GM12872 (cell line): ENCODE data around the gene IVL.

Experiments used
- TF ChIP-seq, protein P1 (sequence below): IDR thresholded peaks from 3 replicates; pipeline ENCODE4 v1.5.1; 2011; ENCODE audit warnings: low read depth, mild to moderate bottlenecking, low read length, moderate library complexity; ENCODE audit not compliant: insufficient read depth

Gene IVL

DNA sequence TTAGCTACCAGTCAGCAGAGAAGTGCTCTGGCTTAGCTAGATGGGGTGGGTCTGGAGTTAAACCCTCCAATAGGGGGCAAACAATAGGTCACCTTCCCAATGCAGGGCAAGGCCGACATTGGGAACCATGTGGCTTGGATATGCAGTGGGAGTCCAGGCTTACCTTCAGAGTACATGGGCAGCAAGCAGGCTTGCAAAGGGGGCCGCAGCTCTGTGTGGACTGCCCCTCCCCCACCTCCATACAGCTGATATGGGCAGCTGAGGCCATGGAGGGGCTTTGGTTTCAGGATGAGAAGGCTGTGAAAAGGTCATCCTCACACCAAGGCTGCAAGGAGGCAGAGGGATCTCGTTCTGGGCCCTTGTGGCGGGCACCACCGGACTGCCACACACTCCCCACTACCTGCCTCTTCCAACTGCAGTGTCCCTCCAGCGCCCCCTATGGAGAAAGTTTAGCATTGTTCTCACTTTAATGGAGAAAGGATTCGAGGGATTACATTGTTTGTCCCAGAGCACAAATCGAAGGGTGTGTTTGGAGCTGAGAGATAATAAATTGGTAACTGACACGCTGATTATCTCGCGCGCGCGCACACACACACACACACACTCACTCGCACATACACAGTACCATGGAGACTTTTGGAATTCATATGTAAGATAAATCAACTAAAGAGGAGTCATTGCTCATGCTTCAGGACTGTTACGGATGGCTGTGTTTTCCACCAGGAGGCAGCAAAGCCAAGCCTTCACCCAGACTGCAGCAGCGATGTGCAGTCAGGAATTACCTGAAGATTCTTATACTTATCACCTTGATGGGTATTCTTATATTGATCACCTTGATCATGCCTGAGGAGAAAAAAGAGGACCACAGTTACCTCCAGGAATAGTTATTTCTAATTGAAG is 37.3 kb upstream of the IVL start:
- TF ChIP-seq, protein P1, sequence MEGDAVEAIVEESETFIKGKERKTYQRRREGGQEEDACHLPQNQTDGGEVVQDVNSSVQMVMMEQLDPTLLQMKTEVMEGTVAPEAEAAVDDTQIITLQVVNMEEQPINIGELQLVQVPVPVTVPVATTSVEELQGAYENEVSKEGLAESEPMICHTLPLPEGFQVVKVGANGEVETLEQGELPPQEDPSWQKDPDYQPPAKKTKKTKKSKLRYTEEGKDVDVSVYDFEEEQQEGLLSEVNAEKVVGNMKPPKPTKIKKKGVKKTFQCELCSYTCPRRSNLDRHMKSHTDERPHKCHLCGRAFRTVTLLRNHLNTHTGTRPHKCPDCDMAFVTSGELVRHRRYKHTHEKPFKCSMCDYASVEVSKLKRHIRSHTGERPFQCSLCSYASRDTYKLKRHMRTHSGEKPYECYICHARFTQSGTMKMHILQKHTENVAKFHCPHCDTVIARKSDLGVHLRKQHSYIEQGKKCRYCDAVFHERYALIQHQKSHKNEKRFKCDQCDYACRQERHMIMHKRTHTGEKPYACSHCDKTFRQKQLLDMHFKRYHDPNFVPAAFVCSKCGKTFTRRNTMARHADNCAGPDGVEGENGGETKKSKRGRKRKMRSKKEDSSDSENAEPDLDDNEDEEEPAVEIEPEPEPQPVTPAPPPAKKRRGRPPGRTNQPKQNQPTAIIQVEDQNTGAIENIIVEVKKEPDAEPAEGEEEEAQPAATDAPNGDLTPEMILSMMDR: peak; percentile 39; the same call in 2 of the 3 replicates

DNA sequence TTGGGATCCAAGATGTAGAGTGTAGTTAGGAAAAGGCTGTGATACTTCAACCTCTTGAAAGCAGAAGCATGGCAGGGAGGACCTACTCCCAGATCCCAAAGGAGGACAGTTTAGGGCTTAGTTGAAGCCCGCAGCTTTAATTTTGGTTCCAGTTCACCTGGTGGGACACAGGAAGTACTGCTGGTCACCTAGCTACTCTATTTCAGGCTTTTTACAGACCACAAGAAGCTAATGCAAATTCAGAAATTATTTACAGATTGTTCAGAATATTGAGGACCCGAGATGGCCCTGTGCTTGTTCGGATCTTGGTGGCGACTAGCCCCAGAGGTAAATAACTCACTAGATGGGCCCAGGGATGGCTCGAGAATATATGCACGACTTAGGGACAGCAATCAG is 36.6 kb upstream of the IVL start:
- TF ChIP-seq, protein P1: no peak

DNA sequence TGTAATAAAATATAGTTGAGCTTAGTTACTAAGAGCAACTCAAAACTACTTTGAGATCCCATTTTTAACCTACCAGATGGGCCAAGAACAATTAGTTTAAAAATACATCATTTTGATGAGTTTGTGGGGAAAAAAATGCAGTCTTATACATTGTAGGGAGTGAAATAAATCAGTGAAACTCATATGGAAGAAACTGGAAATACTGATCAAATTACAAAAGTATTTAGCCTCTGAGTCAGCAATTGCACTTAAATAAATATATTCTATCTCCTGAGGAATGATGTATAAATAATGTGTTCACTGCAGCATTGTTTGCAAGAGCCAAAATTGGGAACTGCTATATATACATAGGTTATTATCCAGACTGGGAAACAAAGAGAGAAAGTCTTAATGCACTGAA is 34.9 kb upstream of the IVL start:
- TF ChIP-seq, protein P1: no peak

DNA sequence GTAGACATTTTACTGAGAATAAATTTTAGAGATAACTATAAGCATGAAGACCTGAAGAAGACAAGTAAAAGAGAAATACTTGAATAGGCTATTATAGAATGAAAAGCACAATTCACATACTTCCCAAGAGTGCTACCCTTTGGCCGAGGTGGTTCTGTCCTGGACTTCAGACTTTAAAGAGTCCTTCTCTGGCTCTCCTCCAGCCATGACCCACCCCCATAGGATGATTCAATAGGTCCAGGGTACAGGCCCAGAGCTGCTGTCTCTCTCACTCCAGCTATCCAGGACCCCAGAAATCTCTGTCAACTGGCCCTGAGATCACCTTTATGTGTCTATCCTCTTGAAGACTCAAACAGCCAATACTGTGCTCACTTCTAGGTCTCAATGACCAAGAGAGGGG is 31.5 kb upstream of the IVL start:
- TF ChIP-seq, protein P1: no peak

DNA sequence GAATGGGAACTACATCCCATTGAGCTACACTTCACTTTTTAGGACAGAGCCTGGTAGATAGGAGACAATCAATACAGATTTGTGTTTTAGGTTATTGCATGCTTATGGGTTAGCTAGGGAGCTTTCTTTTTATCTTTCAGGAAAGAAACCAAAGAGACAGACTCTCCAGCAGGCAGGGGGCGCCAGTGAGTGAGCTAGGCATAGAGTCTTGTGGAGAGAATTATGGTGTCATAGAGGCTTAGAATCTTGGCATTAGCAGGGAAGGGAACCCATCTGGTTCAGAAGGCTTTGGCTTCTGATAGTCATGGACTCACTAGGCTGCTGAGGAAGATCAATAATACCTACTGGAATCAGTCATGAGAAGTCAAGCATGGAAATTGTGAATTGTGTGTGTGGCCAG is 30.3 kb upstream of the IVL start, which contains the start of gene SMCP:
Gene SMCP, plus strand, starts transcription at position 281 of the 400 bp plus-strand sequence. CDS start 6,101 bp downstream, outside the sequence.
- TF ChIP-seq, protein P1: peak; percentile 60

DNA sequence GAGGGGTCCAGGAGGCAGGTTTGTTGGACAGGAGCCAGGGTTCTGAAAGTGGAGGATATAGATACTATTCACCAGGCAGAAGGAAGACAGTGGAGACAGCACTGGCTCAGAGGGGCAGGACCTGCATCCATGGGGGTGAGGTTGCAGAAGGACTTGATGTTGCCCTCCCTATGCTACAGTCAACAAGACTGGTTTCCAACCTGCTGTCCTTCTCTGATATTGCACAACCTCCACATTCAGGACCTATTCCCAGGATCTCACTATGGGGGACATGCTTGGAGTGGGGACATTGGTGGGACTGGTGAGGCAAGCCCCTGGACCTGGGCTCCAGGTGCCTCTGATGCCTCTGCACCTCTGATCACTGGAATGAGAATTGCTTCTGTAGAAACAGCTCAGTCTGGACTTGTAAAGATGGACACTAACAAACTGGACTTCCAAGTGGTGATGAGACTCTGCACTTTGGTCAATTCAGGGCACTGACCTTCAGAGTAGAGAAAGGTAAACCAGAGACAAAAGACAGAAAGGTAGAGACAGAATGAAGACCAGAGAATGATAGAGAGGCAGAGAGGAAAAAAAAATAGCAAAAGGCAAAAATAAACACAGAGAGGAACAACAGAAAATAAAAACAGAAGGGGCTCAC is 28.7 kb upstream of the IVL start:
- TF ChIP-seq, protein P1: no peak

DNA sequence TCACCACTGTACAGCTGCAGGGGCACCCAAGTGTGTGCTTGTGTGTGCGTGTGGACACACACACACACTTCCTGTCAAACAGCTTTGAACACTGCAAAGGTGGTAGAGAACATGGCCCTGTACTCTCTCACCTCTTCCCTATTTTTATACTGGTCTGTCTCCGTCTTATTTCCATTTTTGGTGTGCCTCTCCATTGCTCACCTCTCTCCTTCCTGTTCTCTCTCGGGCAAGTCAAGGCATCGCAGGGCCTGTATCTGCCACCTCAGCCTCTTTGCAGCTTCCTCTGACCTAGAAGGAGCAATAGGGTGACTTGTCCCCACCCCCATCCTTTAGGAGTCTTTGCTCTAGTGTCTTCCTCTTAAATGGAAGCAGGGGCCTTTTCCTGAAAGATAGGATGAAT is 28.0 kb upstream of the IVL start:
- TF ChIP-seq, protein P1: no peak
